Trophoblast cell (in vitro differentiated cells and primary cell): Measurements from ENCODE around the gene SLC5A10.

Experiments used
- DNase-seq, 2 donors: peaks; one replicate each; pipeline ENCODE4 v3.0.0-alpha.2; 2016
- H2AFZ ChIP-seq: 2 replicates; pipeline ENCODE4 v1.6.1; 2013; ENCODE audit warnings: low read length, moderate library complexity, mild to moderate bottlenecking; ENCODE audit not compliant: insufficient read depth, poor library complexity
- H2AK5ac ChIP-seq: 2 replicates; pipeline ENCODE4 v1.6.1; 2013; ENCODE audit warnings: mild to moderate bottlenecking, low read length
- H2BK120ac ChIP-seq: 2 replicates; pipeline ENCODE4 v1.6.1; 2013; ENCODE audit warnings: low read length, mild to moderate bottlenecking, moderate library complexity; ENCODE audit not compliant: insufficient read depth, poor library complexity
- H2BK12ac ChIP-seq: 2 replicates; pipeline ENCODE4 v1.6.1; 2013; ENCODE audit warnings: mild to moderate bottlenecking, low read length, moderate library complexity
- H2BK5ac ChIP-seq: 2 replicates; pipeline ENCODE4 v1.6.1; 2013; ENCODE audit warnings: low read length, low read depth, moderate library complexity, mild to moderate bottlenecking; ENCODE audit not compliant: poor library complexity
- H3K14ac ChIP-seq: 2 replicates; pipeline ENCODE4 v1.6.1; 2013; ENCODE audit warnings: mild to moderate bottlenecking, low read length
- H3K18ac ChIP-seq: 2 replicates; pipeline ENCODE4 v1.6.1; 2013; ENCODE audit warnings: mild to moderate bottlenecking, low read length
- H3K23ac ChIP-seq: 2 replicates; pipeline ENCODE4 v1.6.1; 2013; ENCODE audit warnings: low read length
- H3K27ac ChIP-seq: 2 replicates; pipeline ENCODE4 v1.5.1; 2013; ENCODE audit warnings: low read depth, mild to moderate bottlenecking, inconsistent platforms, low read length, moderate library complexity
- H3K27me3 ChIP-seq: 2 replicates; pipeline ENCODE4 v1.6.1; 2013; ENCODE audit warnings: inconsistent platforms, mild to moderate bottlenecking, low read length, moderate library complexity; ENCODE audit not compliant: insufficient read depth
- H3K36me3 ChIP-seq, 2 experiments: 1 replicate in 1 of 2; 2 replicates in 1 of 2; pipeline ENCODE4 v1.6.1; 2013; ENCODE audit warnings: low read length in 2 of 2, mild to moderate bottlenecking in 2 of 2, moderate library complexity in 1 of 2; ENCODE audit not compliant: insufficient read depth in 2 of 2, control insufficient read depth in 1 of 2
- H3K4ac ChIP-seq: 2 replicates; pipeline ENCODE4 v1.6.1; 2013; ENCODE audit warnings: low read depth, mild to moderate bottlenecking, low read length, moderate library complexity
- H3K4me1 ChIP-seq, 2 experiments: 1 replicate in 1 of 2; 2 replicates in 1 of 2; pipeline ENCODE4 v1.6.1; 2013; ENCODE audit warnings: low read length in 2 of 2, mild to moderate bottlenecking in 2 of 2, moderate library complexity in 1 of 2; ENCODE audit not compliant: insufficient read depth in 2 of 2, control insufficient read depth in 1 of 2
- H3K4me2 ChIP-seq: 2 replicates; pipeline ENCODE4 v1.6.1; 2013; ENCODE audit warnings: inconsistent platforms, mild to moderate bottlenecking, low read length, moderate library complexity
- H3K4me3 ChIP-seq: 2 replicates; pipeline ENCODE4 v1.5.1; 2013; ENCODE audit warnings: mild to moderate bottlenecking, low read depth, low read length, inconsistent platforms
- H3K79me1 ChIP-seq: one replicate; pipeline ENCODE4 v1.6.1; 2013; ENCODE audit warnings: low read length
- H3K79me2 ChIP-seq: 2 replicates; pipeline ENCODE4 v1.6.1; 2013; ENCODE audit warnings: low read length, mild to moderate bottlenecking; ENCODE audit not compliant: control insufficient read depth, insufficient read depth, poor library complexity
- H3K9ac ChIP-seq: 2 replicates; pipeline ENCODE4 v1.6.1; 2013; ENCODE audit warnings: mild to moderate bottlenecking, low read length
- H3K9me3 ChIP-seq: 2 replicates; pipeline ENCODE4 v1.6.1; 2013; ENCODE audit warnings: low read depth, mild to moderate bottlenecking, control low read depth, inconsistent platforms, low read length; ENCODE audit not compliant: insufficient read depth
- H4K12ac ChIP-seq: 2 replicates; pipeline ENCODE4 v1.6.1; 2013; ENCODE audit warnings: low read depth, mild to moderate bottlenecking, low read length, moderate library complexity
- H4K8ac ChIP-seq: 2 replicates; pipeline ENCODE4 v1.6.1; 2013; ENCODE audit warnings: low read depth, mild to moderate bottlenecking, low read length, moderate library complexity
- H4K91ac ChIP-seq: one replicate; pipeline ENCODE4 v1.6.1; 2013; ENCODE audit warnings: low read depth, mild to moderate bottlenecking, low read length, moderate library complexity
- WGBS: extraction: QIAGEN DNeasy Blood & Tissue Kit; methylation state at CpG from one replicate; pipeline ENCODE4 v1.1.7; 2013; ENCODE audit warnings: missing lambda C conversion rate; ENCODE audit not compliant: insufficient read length, insufficient coverage; ENCODE audit errors: extremely low coverage; 5-methylcytosine and 5-hydroxymethylcytosine counted together

The SLC5A10 gene

DNA sequence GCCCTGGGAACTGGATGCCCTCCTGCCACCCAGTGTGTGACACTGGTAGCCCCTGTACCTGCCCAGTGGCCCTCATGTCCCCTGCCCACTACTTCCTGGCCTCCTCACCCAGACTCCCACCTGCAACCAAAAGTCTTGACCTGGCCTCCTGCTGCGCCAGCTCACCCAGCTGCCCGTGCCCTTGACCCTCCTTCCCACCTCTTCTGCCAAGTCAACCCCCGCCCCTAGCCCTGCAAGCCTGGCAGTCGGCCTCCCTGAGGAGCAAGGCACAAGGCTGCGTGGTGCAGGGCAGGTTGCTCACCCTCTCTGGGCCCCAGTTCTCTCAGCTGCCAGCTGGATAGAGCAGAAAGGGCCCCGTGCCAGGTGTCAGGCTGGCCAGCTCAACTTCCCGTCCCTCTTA, 64.9 kb downstream of the SLC5A10 start:
- no peak overlapping the region for H3K14ac ChIP-seq
- H3K4me1 ChIP-seq = peaks cover 0 to 2% of the 10 kb centered on the region in 2 experiments
- H2BK12ac ChIP-seq = no peak overlapping the region
- no peak overlapping the region for H4K12ac ChIP-seq
- H3K27me3 ChIP-seq = no peaks in the 10 kb centered on the region
- no peak overlapping the region for H2AFZ ChIP-seq
- H3K27ac ChIP-seq = no peak overlapping the region
- no peak overlapping the region for H3K23ac ChIP-seq
- no peak overlapping the region for H3K18ac ChIP-seq
- H2AK5ac ChIP-seq = no peak overlapping the region
- no peak overlapping the region for H3K4ac ChIP-seq
- H3K9me3 ChIP-seq = no peaks in the 10 kb centered on the region
- no peak overlapping the region for H3K4me2 ChIP-seq
- H3K4me3 ChIP-seq = no peak overlapping the region
- no peak for DNase-seq
- no peak overlapping the region for H4K8ac ChIP-seq
- no CpG with 5 or more reads among the region's 7 CpGs for WGBS
- no peaks in the 10 kb centered on the region for H3K36me3 ChIP-seq
- no peak overlapping the region for H4K91ac ChIP-seq
- H3K9ac ChIP-seq = no peak overlapping the region
- no peak overlapping the region for H2BK5ac ChIP-seq
- no peak overlapping the region for H2BK120ac ChIP-seq
- H3K79me2 ChIP-seq = no peaks in the 10 kb centered on the region
- H3K79me1 ChIP-seq = no peaks in the 10 kb centered on the region

DNA sequence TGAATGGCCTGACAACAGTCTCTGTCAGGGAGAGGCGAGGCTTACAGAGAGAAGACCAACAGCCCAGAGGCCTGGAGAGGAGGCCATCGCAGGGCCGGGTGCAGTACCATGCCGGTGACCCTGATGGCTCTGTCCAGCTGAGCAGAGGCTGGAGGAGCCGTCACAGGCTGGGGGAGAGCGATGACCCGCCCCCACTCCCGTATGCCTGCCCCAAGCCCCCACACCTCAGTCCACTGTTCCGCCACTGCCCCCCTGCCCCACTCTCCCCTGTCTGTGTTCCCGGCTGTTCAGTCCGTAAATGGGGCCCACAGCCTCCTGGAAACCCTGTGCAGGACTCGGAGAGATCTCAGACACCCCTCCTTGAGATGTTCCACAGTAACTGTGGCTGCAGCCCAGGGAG, 65.4 kb downstream of the SLC5A10 start:
- no peak for DNase-seq
- Histone ChIP-seq H3K36me3 (no peaks in the 10 kb centered on the region), H3K23ac (no peak overlapping the region), H2AK5ac (no peak overlapping the region), H4K12ac (no peak overlapping the region), H3K4ac (no peak overlapping the region), H3K79me2 (no peaks in the 10 kb centered on the region), H3K4me2 (no peak overlapping the region), H3K4me3 (no peak overlapping the region), H3K18ac (no peak overlapping the region), H3K27ac (no peak overlapping the region), H4K8ac (no peak overlapping the region), H2BK12ac (no peak overlapping the region), H2BK120ac (no peak overlapping the region), H3K9ac (no peak overlapping the region), H3K14ac (no peak overlapping the region), H3K27me3 (no peaks in the 10 kb centered on the region), H3K4me1 (peaks cover 0 to 2% of the 10 kb centered on the region in 2 experiments), H3K79me1 (no peaks in the 10 kb centered on the region), H3K9me3 (no peaks in the 10 kb centered on the region), H4K91ac (no peak overlapping the region), H2AFZ (no peak overlapping the region), H2BK5ac (no peak overlapping the region)
- no CpG with 5 or more reads among the region's 12 CpGs for WGBS

DNA sequence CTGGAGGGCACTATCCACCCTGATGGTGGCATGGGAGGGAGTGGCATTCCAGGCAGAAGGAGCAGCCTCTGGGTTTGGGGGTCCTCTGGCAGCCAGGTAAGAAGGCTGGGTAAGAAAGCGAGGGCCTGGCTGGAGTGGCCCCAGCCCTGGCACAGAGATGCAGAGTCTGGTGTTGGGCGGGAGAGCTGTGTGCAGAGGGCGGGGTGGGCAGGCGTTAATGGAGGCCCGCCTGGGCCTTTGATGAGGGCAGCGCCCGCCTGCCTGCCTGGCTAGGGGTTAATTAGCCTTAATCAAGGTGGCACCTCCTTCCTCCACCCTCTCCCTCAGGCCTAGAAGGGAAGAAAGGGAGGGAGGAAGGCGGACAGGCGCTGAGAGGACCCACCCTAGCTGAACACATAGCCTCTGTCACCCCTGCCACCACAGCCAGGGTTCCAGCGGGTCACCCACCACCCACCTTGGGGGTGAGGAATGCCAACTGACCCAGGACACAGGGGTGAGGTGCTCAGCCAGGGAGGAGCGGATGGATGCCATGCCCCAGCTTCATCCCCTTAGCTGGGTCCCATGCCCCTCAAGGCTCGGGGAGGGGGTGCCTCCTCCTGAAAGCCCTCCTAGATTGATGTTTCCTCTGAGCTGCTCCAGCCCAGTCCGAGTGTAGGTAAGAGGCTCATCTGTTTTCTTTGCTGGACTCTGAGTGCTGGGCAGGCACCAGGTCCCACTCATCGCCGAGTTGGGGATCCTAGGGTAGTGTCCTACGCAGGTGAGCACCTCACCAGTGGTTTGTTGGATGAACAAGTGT, 66.0 kb downstream of the SLC5A10 start:
- Histone ChIP-seq H3K27me3 (no peaks in the 10 kb centered on the region), H3K14ac (no peak overlapping the region), H3K4me1 (peaks cover 0 to 4% of the 10 kb centered on the region in 2 experiments), H3K27ac (no peak overlapping the region), H2BK12ac (no peak overlapping the region), H2BK5ac (no peak overlapping the region), H3K4me2 (no peak overlapping the region), H3K36me3 (no peaks in the 10 kb centered on the region), H3K9me3 (no peaks in the 10 kb centered on the region), H3K4me3 (no peak overlapping the region), H3K4ac (no peak overlapping the region), H2AFZ (no peak overlapping the region), H2BK120ac (no peak overlapping the region), H2AK5ac (no peak overlapping the region), H3K9ac (no peak overlapping the region), H3K79me1 (no peaks in the 10 kb centered on the region), H3K79me2 (no peaks in the 10 kb centered on the region), H3K18ac (no peak overlapping the region), H4K12ac (no peak overlapping the region), H4K8ac (no peak overlapping the region), H3K23ac (no peak overlapping the region), H4K91ac (no peak overlapping the region)
- DNase-seq = no peak
- WGBS = no CpG with 5 or more reads among the region's 16 CpGs

DNA sequence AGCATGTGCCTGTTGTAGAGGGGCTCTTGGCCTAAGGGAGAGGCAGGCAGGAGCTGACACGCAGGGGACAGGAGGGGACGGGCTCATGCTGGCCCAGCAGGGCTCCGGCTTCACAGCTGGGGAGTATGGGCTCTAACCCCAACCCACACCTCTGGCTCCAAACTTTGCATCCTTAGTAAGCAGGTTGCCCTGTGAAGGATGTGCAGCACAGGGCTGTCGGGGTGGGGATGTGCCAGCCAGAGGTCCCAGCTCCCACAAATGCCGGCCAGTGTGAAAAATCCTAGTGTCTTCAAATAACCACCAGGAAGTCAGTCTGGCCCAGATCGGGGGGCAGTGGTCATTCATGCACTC, 66.6 kb downstream of the SLC5A10 start:
- H3K27ac ChIP-seq = no peak overlapping the region
- no peak overlapping the region for H3K4me2 ChIP-seq
- H3K4ac ChIP-seq = no peak overlapping the region
- no peaks in the 10 kb centered on the region for H3K79me1 ChIP-seq
- H4K12ac ChIP-seq = no peak overlapping the region
- H2BK120ac ChIP-seq = no peak overlapping the region
- H4K8ac ChIP-seq = no peak overlapping the region
- H3K36me3 ChIP-seq = no peaks in the 10 kb centered on the region
- H3K23ac ChIP-seq = no peak overlapping the region
- H3K4me1 ChIP-seq = peaks cover 0 to 4% of the 10 kb centered on the region in 2 experiments
- H3K79me2 ChIP-seq = no peaks in the 10 kb centered on the region
- H2BK5ac ChIP-seq = no peak overlapping the region
- no peak overlapping the region for H3K4me3 ChIP-seq
- no peaks in the 10 kb centered on the region for H3K9me3 ChIP-seq
- no peak for DNase-seq
- no peak overlapping the region for H2AK5ac ChIP-seq
- no peak overlapping the region for H4K91ac ChIP-seq
- H2BK12ac ChIP-seq = no peak overlapping the region
- H3K27me3 ChIP-seq = no peaks in the 10 kb centered on the region
- H3K9ac ChIP-seq = no peak overlapping the region
- no peak overlapping the region for H2AFZ ChIP-seq
- no CpG with 5 or more reads among the region's 6 CpGs for WGBS
- no peak overlapping the region for H3K18ac ChIP-seq
- no peak overlapping the region for H3K14ac ChIP-seq
